Vagina (tissue), 2 donors: ENCODE results near the gene CSNK2A2. TPM values are rescaled to one million over a fixed set of nuclear protein-coding genes. Genes with fewer than 3 reads are reported as not detected.

Experiments used
- DNase-seq, 2 donors: peaks; one replicate each; pipeline ENCODE4 v3.0.0-alpha.2; 2017; ENCODE audit errors: extremely low spot score in 2 of 2
- H3K27ac ChIP-seq: fragments of 200-600 bp; sonication (generic); one replicate; pipeline ENCODE4 v1.5.1; 2019
- H3K27me3 ChIP-seq: fragments of 200-600 bp; sonication (generic); one replicate; pipeline ENCODE4 v1.5.1; 2019
- H3K36me3 ChIP-seq, 2 donors: fragments of 200-600 bp; sonication (generic); one replicate each; pipeline ENCODE4 v1.5.1; 2017 to 2019
- H3K4me1 ChIP-seq: fragments of 200-600 bp; sonication (generic); one replicate; pipeline ENCODE4 v1.5.1; 2019
- H3K4me3 ChIP-seq, 2 donors: fragments of 200-600 bp; sonication (generic); 1 replicate in 1 of 2; 2 replicates in 1 of 2; pipeline ENCODE4 v1.5.1; 2016 to 2019
- H3K9me3 ChIP-seq: fragments of 200-600 bp; sonication (generic); one replicate; pipeline ENCODE4 v1.5.1; 2019
- CTCF ChIP-seq, 3 experiments: fragments of 450-650 bp in 2 of 3; fragments of 200-600 bp in 1 of 3; sonication (generic) in 1 of 3; IDR thresholded peaks; one replicate each; pipeline ENCODE4 v1.5.1; 2017 to 2019; ENCODE audit warnings: antibody characterized with exemption in 3 of 3, mild to moderate bottlenecking in 2 of 3, moderate library complexity in 2 of 3
- POLR2A ChIP-seq, 2 donors: fragments of 450-650 bp; IDR thresholded peaks; one replicate each; pipeline ENCODE4 v1.6.1; 2017; ENCODE audit warnings: antibody characterized with exemption in 2 of 2, mild to moderate bottlenecking in 2 of 2, moderate library complexity in 2 of 2
- POLR2AphosphoS5 ChIP-seq, 2 donors: sonication (generic); formaldehyde crosslinking; IDR thresholded peaks; one replicate each; pipeline ENCODE4 v1.9.0; 2017; ENCODE audit warnings: antibody characterized with exemption in 2 of 2, mild to moderate bottlenecking in 2 of 2, low read depth in 1 of 2; ENCODE audit not compliant: insufficient read depth in 1 of 2
- intact Hi-C: fragments of 100-400 bp; cut with DNase I; formaldehyde crosslinking; loops from one replicate; pipeline ENCODE4 v1.15.1; 2023
- total RNA-seq: library from RNA; depleted of rRNA; stranded (reverse); fragments of >200 nt; gene quantifications from one replicate; pipeline ENCODE4 v1.2.3, GENCODE V29; 2016

Gene CSNK2A2
- total RNA-seq, 1 donor from 2014 or later: 28.5 TPM

DNA sequence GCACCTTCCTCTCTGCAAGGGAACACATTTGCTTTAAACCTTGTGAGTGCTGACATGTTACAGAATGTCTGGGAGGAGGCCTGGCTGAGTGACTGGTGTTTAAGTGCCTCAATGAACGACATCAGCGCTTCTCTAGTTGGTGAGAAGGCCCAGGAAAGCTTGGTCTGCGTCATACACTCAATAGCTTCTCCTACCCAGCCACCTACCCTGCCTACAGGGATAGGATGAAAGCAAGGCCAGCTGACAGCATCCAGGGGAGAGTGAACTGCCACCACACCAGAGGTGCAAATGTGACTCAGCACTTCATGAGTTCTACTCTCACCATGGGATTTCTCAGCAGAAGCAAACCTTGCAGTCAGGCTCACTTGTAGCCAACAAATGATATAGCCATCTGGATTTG, 37.1 kb downstream of the CSNK2A2 start:
- no peak overlapping the region for H3K4me3 ChIP-seq
- H3K27me3 ChIP-seq: no peaks in the 10 kb centered on the region
- TF ChIP-seq POLR2A (IDR thresholded peaks at IDR 0.05) (no peak), POLR2AphosphoS5 (IDR thresholded peaks at IDR 0.05; ENCODE audit: insufficient read depth in 1 of 2, low read depth in 1 of 2) (no peak), CTCF (IDR thresholded peaks at IDR 0.05) (no peak)
- no peaks in the 10 kb centered on the region for H3K4me1 ChIP-seq
- peaks cover 0 to 65% of the 10 kb centered on the region in 2 donors for H3K36me3 ChIP-seq
- no peaks in the 10 kb centered on the region for H3K9me3 ChIP-seq
- no peak for DNase-seq
- intact Hi-C loops: no loop called here
- no peak overlapping the region for H3K27ac ChIP-seq

DNA sequence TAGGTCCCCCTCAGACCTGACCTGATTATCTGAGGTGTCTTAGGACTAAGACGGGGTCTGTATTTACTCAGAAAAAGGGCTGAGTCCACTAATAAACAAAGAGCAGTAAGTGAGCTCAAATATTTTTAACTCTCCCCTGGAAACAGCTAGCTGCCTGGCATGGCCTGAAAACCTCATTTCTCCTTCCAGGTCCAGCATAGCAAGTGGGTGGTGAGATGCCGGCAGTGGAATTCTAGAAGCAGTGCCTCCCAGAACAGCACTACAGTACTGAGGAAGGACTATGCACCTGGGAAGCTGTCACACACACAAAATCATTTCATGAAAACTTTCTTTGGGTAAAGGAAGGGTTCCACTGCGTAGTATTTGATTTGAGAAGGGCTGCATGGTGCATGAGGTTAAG, 39.2 kb downstream of the CSNK2A2 start:
- intact Hi-C loops: no loop called here
- H3K27ac ChIP-seq: no peak overlapping the region
- no peaks in the 10 kb centered on the region for H3K27me3 ChIP-seq
- H3K36me3 ChIP-seq: peaks cover 0 to 43% of the 10 kb centered on the region in 2 donors
- no peak for DNase-seq
- H3K4me3 ChIP-seq: no peak overlapping the region
- TF ChIP-seq CTCF (IDR thresholded peaks at IDR 0.05) (no peak), POLR2A (IDR thresholded peaks at IDR 0.05) (no peak), POLR2AphosphoS5 (IDR thresholded peaks at IDR 0.05; ENCODE audit: insufficient read depth in 1 of 2, low read depth in 1 of 2) (no peak)
- no peaks in the 10 kb centered on the region for H3K4me1 ChIP-seq
- H3K9me3 ChIP-seq: no peaks in the 10 kb centered on the region

GRCh38 chr16:58157951-58158540, 39.9 kb downstream of the CSNK2A2 start:
- TF ChIP-seq POLR2AphosphoS5 (IDR thresholded peaks at IDR 0.05; ENCODE audit: insufficient read depth in 1 of 2, low read depth in 1 of 2) (no peak), POLR2A (IDR thresholded peaks at IDR 0.05) (no peak), CTCF (IDR thresholded peaks at IDR 0.05) (no peak)
- no peaks in the 10 kb centered on the region for H3K27me3 ChIP-seq
- no peak overlapping the region for H3K27ac ChIP-seq
- H3K36me3 ChIP-seq: peaks cover 0 to 37% of the 10 kb centered on the region in 2 donors
- no peak overlapping the region for H3K4me3 ChIP-seq
- no peaks in the 10 kb centered on the region for H3K9me3 ChIP-seq
- intact Hi-C loops: no loop called here
- DNase-seq: no peak
- H3K4me1 ChIP-seq: no peaks in the 10 kb centered on the region

DNA sequence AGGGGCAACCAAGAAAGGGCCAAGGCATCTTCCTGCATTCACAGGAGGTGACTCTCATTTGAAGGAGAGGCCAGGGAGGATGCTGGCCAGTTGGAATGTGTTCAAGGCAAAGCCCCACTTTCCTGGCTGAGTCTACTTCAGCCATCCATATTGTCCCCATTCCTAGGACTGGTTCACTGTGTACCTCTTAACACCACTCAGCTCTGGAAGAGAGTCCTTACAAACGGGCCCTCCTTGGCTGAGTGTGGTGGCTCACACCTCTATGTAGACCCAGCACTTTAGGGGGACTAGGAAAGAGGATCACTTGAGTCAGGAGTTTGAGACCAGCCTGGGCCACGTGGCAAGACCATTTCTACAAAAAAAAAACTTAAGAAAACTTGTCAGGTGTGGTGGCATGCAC, 40.7 kb downstream of the CSNK2A2 start:
- no peak for DNase-seq
- Histone ChIP-seq H3K27ac (no peak overlapping the region), H3K27me3 (no peaks in the 10 kb centered on the region), H3K36me3 (peaks cover 0 to 29% of the 10 kb centered on the region in 2 donors), H3K9me3 (no peaks in the 10 kb centered on the region), H3K4me1 (no peaks in the 10 kb centered on the region), H3K4me3 (no peak overlapping the region)
- intact Hi-C loops: no loop called here
- TF ChIP-seq POLR2AphosphoS5 (IDR thresholded peaks at IDR 0.05; ENCODE audit: insufficient read depth in 1 of 2, low read depth in 1 of 2): no peak
- no peak for TF ChIP-seq POLR2A (IDR thresholded peaks at IDR 0.05)
- no peak for TF ChIP-seq CTCF (IDR thresholded peaks at IDR 0.05)

DNA sequence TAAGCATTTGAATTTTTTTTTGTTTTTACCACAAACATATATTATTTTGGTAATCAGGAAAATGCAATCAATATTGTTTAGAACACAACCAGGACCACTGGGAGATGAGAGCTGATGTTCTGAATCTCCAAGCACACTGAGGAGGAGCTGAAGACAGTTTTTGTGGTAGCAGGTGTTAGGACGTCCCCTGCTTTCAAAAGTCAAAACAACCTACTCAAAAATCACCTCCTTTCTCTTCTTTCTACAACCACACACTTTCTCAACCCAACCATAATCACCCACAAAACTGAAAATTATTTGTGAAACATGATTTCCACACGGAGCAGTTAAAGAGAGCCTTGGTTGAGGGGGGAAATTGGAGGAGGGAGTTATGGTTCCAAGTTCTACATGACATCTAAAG, 42.1 kb downstream of the CSNK2A2 start:
- Histone ChIP-seq H3K36me3 (peaks cover 0 to 17% of the 10 kb centered on the region in 2 donors), H3K27ac (no peak overlapping the region), H3K9me3 (no peaks in the 10 kb centered on the region), H3K4me3 (no peak overlapping the region), H3K27me3 (no peaks in the 10 kb centered on the region), H3K4me1 (no peaks in the 10 kb centered on the region)
- no peak for DNase-seq
- no peak for TF ChIP-seq POLR2A (IDR thresholded peaks at IDR 0.05)
- TF ChIP-seq POLR2AphosphoS5 (IDR thresholded peaks at IDR 0.05; ENCODE audit: insufficient read depth in 1 of 2, low read depth in 1 of 2): no peak
- intact Hi-C loops: no loop called here
